Body of pancreas (tissue), 4 donors: ENCODE measurements around the gene CUL5. TPM values are rescaled to one million over a fixed set of nuclear protein-coding genes. Genes with fewer than 3 reads are reported as not detected.
A peak's percentile ranks its signal among the peaks of the same experiment; 100 is the strongest.
"Not testable (repeated sequence)": the region's sequence is repeated elsewhere in the genome, so short reads cannot be mapped to it uniquely, and the experiment has no call there.

Experiments
- ATAC-seq: fragments of 150-250 bp; one replicate; pipeline ENCODE4 v1.9.1; 2016
- DNase-seq, 4 donors: peaks; one replicate each; pipeline ENCODE4 v3.0.0-alpha.2; 2019
- H3K27ac ChIP-seq, 4 donors: fragments of 200-600 bp; sonication (generic); 1 replicate in 3 of 4; 2 replicates in 1 of 4; pipeline versions ENCODE4 v1.5.1 to v1.6.1; 2016 to 2019; ENCODE audit warnings: mild to moderate bottlenecking in 1 of 4, mixed read lengths in 1 of 4, moderate library complexity in 1 of 4
- H3K27me3 ChIP-seq, 2 donors: fragments of 200-600 bp; sonication (generic); one replicate each; pipeline ENCODE4 v1.6.0; 2016; ENCODE audit warnings: mild to moderate bottlenecking in 1 of 2
- H3K36me3 ChIP-seq, 2 donors: fragments of 200-600 bp; sonication (generic); replicated peaks in 1 of 2; 2 replicates each; pipeline ENCODE4 v1.5.1; 2016; ENCODE audit warnings: low read depth in 2 of 2; ENCODE audit not compliant: insufficient read depth in 1 of 2
- H3K4me1 ChIP-seq: fragments of 200-600 bp; sonication (generic); one replicate; pipeline ENCODE4 v1.6.0; 2016
- H3K4me3 ChIP-seq, 2 donors: fragments of 200-600 bp; sonication (generic); 1 replicate in 1 of 2; 2 replicates in 1 of 2; pipeline ENCODE4 v1.5.1; 2016 to 2019
- H3K9me3 ChIP-seq, 3 donors: fragments of 200-600 bp; sonication (generic); 1 replicate in 2 of 3; 2 replicates in 1 of 3; pipeline ENCODE4 v1.5.1; 2016
- POLR2A ChIP-seq, 3 donors: fragments of 450-650 bp; IDR thresholded peaks; one replicate each; pipeline ENCODE4 v1.6.1; 2016; ENCODE audit warnings: antibody characterized with exemption in 3 of 3, mild to moderate bottlenecking in 2 of 3
- WGBS, 2 donors: methylation state at CpG; one replicate each; pipeline ENCODE4 v1.1.5; 2017; 5-methylcytosine and 5-hydroxymethylcytosine counted together
- intact Hi-C: fragments of 100-400 bp; cut with DNase I; formaldehyde crosslinking; loops from one replicate; pipeline ENCODE4 v1.15.1; 2023
- total RNA-seq, 2 donors: library from RNA; depleted of rRNA; stranded (reverse); fragments of >200 nt; gene quantifications; one replicate each; pipeline ENCODE4 v1.1.0, GENCODE V29; 2016
- TF ChIP-seq, protein P1 (sequence below), 7 experiments: fragments of 450-650 bp in 4 of 7; fragments of 200-600 bp in 3 of 7; sonication (generic) in 3 of 7; IDR thresholded peaks; one replicate each; pipeline ENCODE4 v1.5.1; 2016 to 2019; ENCODE audit warnings: antibody characterized with exemption in 7 of 7

CUL5 gene
- total RNA-seq, 2 donors from 2014 or later: 13.7 to 39.9 TPM

DNA sequence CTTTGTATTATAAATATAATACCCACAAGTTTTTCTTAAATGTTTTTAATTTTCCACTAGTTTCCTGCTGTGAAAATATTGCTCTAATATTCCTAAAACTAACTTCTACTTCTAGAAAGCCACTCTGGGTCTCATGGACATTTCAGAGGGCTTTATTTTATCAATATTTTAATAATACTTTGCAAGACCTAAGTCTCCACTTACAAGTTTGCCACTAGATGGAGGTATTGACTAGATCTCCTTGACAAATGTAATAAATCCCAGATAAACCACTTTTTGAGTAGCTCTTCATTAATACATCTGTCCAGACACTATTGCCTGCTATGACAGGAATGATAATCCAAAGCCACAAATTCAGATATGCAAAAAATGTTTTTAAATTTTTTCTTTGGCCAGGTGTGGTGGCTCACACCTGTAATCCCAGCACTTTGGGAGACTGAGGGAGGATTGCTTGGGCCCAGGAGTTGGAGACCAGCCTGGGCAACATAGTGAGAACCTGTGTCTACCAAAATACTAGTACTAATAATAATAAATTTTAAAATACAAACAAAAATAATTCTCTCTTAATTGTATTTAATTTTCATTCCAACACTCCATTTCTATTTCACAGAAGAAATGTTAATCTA is 109.2 kb downstream of the CUL5 start:
- TF ChIP-seq POLR2A (IDR thresholded peaks at IDR 0.05): no peak
- TF ChIP-seq, protein P1, sequence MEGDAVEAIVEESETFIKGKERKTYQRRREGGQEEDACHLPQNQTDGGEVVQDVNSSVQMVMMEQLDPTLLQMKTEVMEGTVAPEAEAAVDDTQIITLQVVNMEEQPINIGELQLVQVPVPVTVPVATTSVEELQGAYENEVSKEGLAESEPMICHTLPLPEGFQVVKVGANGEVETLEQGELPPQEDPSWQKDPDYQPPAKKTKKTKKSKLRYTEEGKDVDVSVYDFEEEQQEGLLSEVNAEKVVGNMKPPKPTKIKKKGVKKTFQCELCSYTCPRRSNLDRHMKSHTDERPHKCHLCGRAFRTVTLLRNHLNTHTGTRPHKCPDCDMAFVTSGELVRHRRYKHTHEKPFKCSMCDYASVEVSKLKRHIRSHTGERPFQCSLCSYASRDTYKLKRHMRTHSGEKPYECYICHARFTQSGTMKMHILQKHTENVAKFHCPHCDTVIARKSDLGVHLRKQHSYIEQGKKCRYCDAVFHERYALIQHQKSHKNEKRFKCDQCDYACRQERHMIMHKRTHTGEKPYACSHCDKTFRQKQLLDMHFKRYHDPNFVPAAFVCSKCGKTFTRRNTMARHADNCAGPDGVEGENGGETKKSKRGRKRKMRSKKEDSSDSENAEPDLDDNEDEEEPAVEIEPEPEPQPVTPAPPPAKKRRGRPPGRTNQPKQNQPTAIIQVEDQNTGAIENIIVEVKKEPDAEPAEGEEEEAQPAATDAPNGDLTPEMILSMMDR (IDR thresholded peaks at IDR 0.05): peak in 6 of 7 experiments; percentile 53 to 64 (median 60)
- H3K4me3 ChIP-seq: no peak overlapping the region
- ATAC-seq (no peak), DNase-seq (no peak)
- H3K9me3 ChIP-seq: no peaks in the 10 kb centered on the region
- no peak overlapping the region for H3K27ac ChIP-seq
- intact Hi-C loops: no loop called here
- H3K27me3 ChIP-seq: no peaks in the 10 kb centered on the region
- no peaks in the 10 kb centered on the region for H3K36me3 ChIP-seq
- peaks cover 33% of the 10 kb centered on the region for H3K4me1 ChIP-seq

DNA sequence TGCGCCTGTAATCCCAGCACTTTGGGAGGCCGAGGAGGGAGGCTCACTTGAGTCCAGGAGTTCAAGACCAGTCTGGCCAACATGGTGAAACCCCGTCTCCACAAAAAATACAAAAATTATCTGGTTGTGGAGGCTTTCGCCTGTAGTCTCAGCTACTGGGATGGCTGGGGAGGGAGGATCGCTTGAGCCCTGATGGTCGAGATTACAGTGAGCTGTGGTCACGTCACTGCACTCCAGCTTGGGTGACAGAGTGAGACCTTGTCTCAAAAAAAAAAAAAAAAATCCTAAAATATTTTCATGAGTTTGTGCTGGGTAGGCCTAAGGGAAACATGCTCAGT is 112.2 kb downstream of the CUL5 start:
- H3K4me3 ChIP-seq, ATAC-seq, intact Hi-C loops, H3K27me3 ChIP-seq, H3K36me3 ChIP-seq, DNase-seq, H3K9me3 ChIP-seq: not testable (repeated sequence)
- H3K4me1 ChIP-seq: peaks cover 48% of the 10 kb centered on the region
- H3K27ac ChIP-seq: peak overlapping the region in 3 of 4 donors; percentile 96 to 98 (median 97)
- WGBS, 2 donors: 46 to 58% methylated on average over 7 of the region's 7 CpGs

DNA sequence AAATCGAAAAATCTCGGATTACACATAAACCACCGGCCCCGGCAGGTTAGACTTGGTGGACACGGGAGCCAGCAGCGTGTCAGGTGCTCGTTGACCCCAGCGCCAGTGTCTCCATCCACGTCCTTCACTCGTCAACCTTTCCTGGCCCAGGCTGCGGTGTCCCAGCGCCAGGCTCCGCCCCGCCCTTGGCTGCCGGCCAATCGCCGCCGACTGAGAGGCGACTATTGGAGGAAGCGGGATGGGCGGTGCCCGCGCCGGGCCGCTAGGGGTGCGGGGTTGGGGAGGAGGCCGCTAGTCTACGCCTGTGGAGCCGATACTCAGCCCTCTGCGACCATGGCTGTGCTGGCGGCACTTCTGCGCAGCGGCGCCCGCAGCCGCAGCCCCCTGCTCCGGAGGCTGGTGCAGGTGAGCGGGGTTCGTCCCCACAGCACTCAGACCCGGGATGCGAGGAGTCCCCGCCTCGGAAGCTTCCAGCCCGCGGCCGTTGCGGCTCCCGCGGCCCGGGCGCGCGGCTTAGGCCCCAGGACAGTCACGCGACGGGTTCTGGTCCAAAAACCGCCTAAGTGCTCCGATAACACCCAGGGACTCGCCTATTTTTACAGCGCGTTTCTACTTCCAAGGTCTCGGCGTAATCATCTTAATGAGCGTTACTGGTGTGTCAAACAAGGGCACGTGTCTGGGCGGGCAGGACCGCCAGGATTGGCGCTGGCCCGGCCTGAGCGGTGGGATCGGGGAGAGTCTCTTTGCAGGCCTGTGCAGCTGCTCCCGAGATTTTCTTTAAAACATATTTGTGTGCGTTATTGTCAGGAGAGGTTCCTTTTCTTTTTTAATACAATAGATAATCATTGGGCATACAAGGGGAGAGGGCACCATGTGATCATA is 112.8 kb downstream of the CUL5 start, which contains the start of gene ACAT1:
Gene ACAT1 (plus strand): TSS at position 294 of the 882 bp plus-strand sequence. CDS start 40 bp downstream, at position 334.
- TF ChIP-seq, protein P1 (IDR thresholded peaks at IDR 0.05): peak in 6 of 7 experiments; percentile 22 to 67 (median 56)
- TF ChIP-seq POLR2A (IDR thresholded peaks at IDR 0.05): peak; percentile 97 to 98 (median 98)
- intact Hi-C loops: no loop called here

DNA sequence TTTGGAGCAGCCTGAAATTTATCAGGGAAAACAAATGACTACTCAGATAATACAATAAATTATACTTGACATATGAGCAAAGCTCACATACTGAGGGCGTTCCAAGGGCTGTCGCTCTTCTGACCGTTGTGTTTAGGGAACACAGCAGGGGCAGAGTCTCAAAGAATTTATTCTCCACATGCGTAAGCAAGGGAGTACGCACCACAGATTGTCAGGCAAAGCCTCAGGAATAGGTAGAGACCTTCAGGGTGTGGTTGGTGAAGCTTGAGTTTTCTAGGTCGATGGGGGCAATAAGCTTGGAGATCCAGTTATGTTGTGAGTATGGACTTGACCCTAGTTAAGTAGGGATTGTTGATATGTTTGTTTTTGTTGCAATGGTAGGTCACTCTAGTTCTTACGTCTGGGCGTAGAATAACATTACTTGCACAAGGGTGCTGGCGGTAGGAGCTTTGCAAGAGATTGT is 113.5 kb downstream of the CUL5 start:
- WGBS, 2 donors: 11% methylated on average over 9 of the region's 9 CpGs
- intact Hi-C loops: no loop called here
- TF ChIP-seq, protein P1 (IDR thresholded peaks at IDR 0.05): no peak
- no peak for TF ChIP-seq POLR2A (IDR thresholded peaks at IDR 0.05)
- H3K27me3 ChIP-seq: no peaks in the 10 kb centered on the region
- peak overlapping the region; percentile 64 to 72 for H3K4me3 ChIP-seq
- H3K27ac ChIP-seq: peak overlapping the region; percentile 92 to 98 (median 96)
- H3K9me3 ChIP-seq: no peaks in the 10 kb centered on the region
- H3K36me3 ChIP-seq: no peaks in the 10 kb centered on the region
- ATAC-seq: peak; percentile 43
- peaks cover 47% of the 10 kb centered on the region for H3K4me1 ChIP-seq
- DNase-seq: peak; percentile 35 to 53 (median 44)

More for the DNA sequence above, 112.8 kb downstream of the CUL5 start, which contains the start of gene ACAT1:
- Histone ChIP-seq H3K9me3 (no peaks in the 10 kb centered on the region), H3K4me3 (peak within 1 kb of the TSS; percentile 64 to 72), H3K4me1 (peaks cover 47% of the 10 kb centered on the region), H3K36me3 (no peaks in the 10 kb centered on the region), H3K27me3 (no peaks in the 10 kb centered on the region), H3K27ac (peak within 1 kb of the TSS; percentile 92 to 98 (median 96))
- peak; percentile 93 for ATAC-seq
- 0 to 1% methylated on average over 25 to 73 of the region's 73 CpGs for WGBS, 2 donors
- DNase-seq: peak; percentile 97 to 99 (median 98)

DNA sequence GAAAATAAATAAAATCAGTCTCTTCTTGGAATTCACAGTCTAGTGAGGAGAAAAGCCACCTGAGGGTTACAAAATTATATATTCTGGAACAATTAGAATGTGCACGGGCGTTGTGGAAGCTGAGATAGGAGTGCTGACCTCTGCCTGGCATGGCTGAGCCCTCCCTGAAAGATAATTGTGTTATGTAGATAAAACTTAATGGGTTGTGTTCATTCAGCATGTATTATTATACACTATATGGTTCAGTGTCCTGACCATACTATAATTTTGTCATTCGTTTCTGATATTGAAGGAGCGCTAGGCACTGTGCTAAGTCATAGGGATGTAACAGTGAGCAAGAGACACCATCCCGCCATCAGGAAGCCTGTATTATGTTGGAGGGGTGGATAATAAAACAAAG is 116.4 kb downstream of the CUL5 start:
- intact Hi-C loops: no loop called here
- peaks cover 58% of the 10 kb centered on the region for H3K4me1 ChIP-seq
- TF ChIP-seq POLR2A (IDR thresholded peaks at IDR 0.05): no peak
- TF ChIP-seq, protein P1 (IDR thresholded peaks at IDR 0.05): no peak
- DNase-seq (no peak), ATAC-seq (no peak)
- H3K4me3 ChIP-seq: no peak overlapping the region
- no peaks in the 10 kb centered on the region for H3K36me3 ChIP-seq
- H3K27ac ChIP-seq: peak overlapping the region in 1 of 4 donors; percentile 25
- no peaks in the 10 kb centered on the region for H3K9me3 ChIP-seq
- 68 to 70% methylated on average over 5 of the region's 5 CpGs for WGBS, 2 donors
- no peaks in the 10 kb centered on the region for H3K27me3 ChIP-seq
